Stomach smooth muscle (tissue), 2 donors: ENCODE data around the gene THRSP.
"Not testable (repeated sequence)": the region's sequence is repeated elsewhere in the genome, so short reads cannot be mapped to it uniquely, and the experiment has no call there.

Experiments used
- H3K27ac ChIP-seq: one replicate; pipeline ENCODE4 v1.7.0; 2013; ENCODE audit warnings: mild to moderate bottlenecking, low read length, inconsistent platforms
- H3K27me3 ChIP-seq, 2 donors: one replicate each; pipeline ENCODE4 v1.7.0; 2013; ENCODE audit warnings: low read length in 2 of 2; ENCODE audit not compliant: insufficient read depth in 2 of 2, control insufficient read depth in 1 of 2
- H3K36me3 ChIP-seq, 2 donors: one replicate each; pipeline ENCODE4 v1.7.0; 2013; ENCODE audit warnings: low read length in 2 of 2; ENCODE audit not compliant: control insufficient read depth in 2 of 2, insufficient read depth in 2 of 2
- H3K4me1 ChIP-seq: one replicate; pipeline ENCODE4 v1.7.0; 2013; ENCODE audit warnings: low read length; ENCODE audit not compliant: control insufficient read depth, insufficient read depth
- H3K4me3 ChIP-seq, 2 donors: one replicate each; pipeline ENCODE4 v1.7.0; 2013; ENCODE audit warnings: low read length in 2 of 2
- H3K9ac ChIP-seq, 2 donors: one replicate each; pipeline ENCODE4 v1.7.0; 2013; ENCODE audit warnings: low read length in 2 of 2, mild to moderate bottlenecking in 1 of 2
- H3K9me3 ChIP-seq, 2 donors: one replicate each; pipeline ENCODE4 v1.7.0; 2013; ENCODE audit warnings: low read length in 2 of 2; ENCODE audit not compliant: control insufficient read depth in 2 of 2
- donor health status: healthy.
- donor health status: Pancreatic carcinoma.

THRSP gene, protein sequence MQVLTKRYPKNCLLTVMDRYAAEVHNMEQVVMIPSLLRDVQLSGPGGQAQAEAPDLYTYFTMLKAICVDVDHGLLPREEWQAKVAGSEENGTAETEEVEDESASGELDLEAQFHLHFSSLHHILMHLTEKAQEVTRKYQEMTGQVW

GRCh38 chr11:78063440-78064181 is at the start of gene THRSP:
Gene THRSP, plus strand, starts transcription at chr11:78063861. Its CDS starts 21 bp downstream, at chr11:78063882.
- no peak within 1 kb of the TSS for H3K9ac ChIP-seq
- H3K36me3 ChIP-seq: peaks cover 2 to 5% of the 10 kb centered on the region in 2 donors
- no peaks in the 10 kb centered on the region for H3K27me3 ChIP-seq
- H3K27ac ChIP-seq: no peak within 1 kb of the TSS
- peaks cover 6% of the 10 kb centered on the region for H3K4me1 ChIP-seq
- no peak within 1 kb of the TSS for H3K4me3 ChIP-seq
- H3K9me3 ChIP-seq: no peaks in the 10 kb centered on the region

DNA sequence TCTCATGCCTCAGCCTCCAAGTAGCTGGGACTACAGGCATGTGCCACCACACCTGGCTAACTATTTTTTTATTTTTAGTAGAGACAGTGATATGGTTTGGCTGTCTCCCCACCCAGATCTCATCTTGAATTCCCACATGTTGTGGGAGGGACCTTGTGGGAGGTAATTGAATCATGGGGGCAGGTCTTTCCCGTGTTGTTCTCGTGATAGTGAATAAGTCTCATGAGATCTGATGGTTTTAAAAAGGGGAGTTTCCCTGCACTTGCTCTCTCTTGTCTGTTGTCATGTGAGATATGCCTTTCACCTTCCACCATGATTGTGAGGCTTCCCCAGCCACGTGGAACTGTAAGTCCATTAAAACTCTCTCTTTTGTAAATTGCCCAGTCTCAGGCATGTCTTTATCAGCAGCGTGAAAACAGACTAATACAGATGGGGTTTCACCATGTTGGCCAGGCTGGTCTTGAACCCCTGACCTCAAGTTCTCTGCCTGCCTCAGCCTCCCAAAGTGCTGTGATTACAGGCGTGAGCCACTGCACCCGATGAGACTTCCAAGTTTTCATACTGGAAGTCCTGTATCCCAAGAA is 48.6 kb upstream of the THRSP start:
- not testable (repeated sequence) for H3K27ac ChIP-seq, H3K9ac ChIP-seq, H3K4me1 ChIP-seq, H3K36me3 ChIP-seq, H3K9me3 ChIP-seq, H3K27me3 ChIP-seq, H3K4me3 ChIP-seq

- Histone ChIP-seq H3K36me3 (peaks cover 0 to 6% of the 10 kb centered on the region in 2 donors), H3K9ac (no peak overlapping the region), H3K27ac (no peak overlapping the region), H3K4me1 (no peaks in the 10 kb centered on the region), H3K9me3 (no peaks in the 10 kb centered on the region), H3K27me3 (no peaks in the 10 kb centered on the region), H3K4me3 (no peak overlapping the region)
Measured at GRCh38 chr11:78015878-78016277, 47.8 kb upstream of the THRSP start.

- Histone ChIP-seq H3K27me3 (no peaks in the 10 kb centered on the region), H3K9me3 (no peaks in the 10 kb centered on the region), H3K27ac (no peak overlapping the region), H3K9ac (no peak overlapping the region), H3K4me3 (no peak overlapping the region), H3K4me1 (peaks cover 10% of the 10 kb centered on the region), H3K36me3 (peaks cover 0 to 6% of the 10 kb centered on the region in 2 donors)
Measured at GRCh38 chr11:78019808-78020207, 43.9 kb upstream of the THRSP start.

- H3K4me3 ChIP-seq: no peak overlapping the region
- no peaks in the 10 kb centered on the region for H3K9me3 ChIP-seq
- no peaks in the 10 kb centered on the region for H3K27me3 ChIP-seq
- peaks cover 0 to 6% of the 10 kb centered on the region in 2 donors for H3K36me3 ChIP-seq
- no peak overlapping the region for H3K9ac ChIP-seq
- no peak overlapping the region for H3K27ac ChIP-seq
- peaks cover 10% of the 10 kb centered on the region for H3K4me1 ChIP-seq
Measured at GRCh38 chr11:78020246-78020645, 43.4 kb upstream of the THRSP start.

GRCh38 chr11:78021611-78022010 is 42.0 kb upstream of the THRSP start:
- Histone ChIP-seq H3K4me3 (no peak overlapping the region), H3K9ac (no peak overlapping the region), H3K4me1 (peaks cover 10% of the 10 kb centered on the region)

GRCh38 chr11:78022397-78023396 is 41.0 kb upstream of the THRSP start, which contains the start of gene KCTD14:
Gene KCTD14, minus strand, starts transcription at chr11:78023276. Its CDS starts 27 bp downstream, at chr11:78023249.
- H3K36me3 ChIP-seq: no peaks in the 10 kb centered on the region
- H3K27ac ChIP-seq: peak within 1 kb of the TSS; percentile 67
- peak within 1 kb of the TSS; percentile 73 to 79 for H3K4me3 ChIP-seq
- peak within 1 kb of the TSS; percentile 69 to 79 for H3K9ac ChIP-seq
- H3K9me3 ChIP-seq: no peaks in the 10 kb centered on the region
- no peaks in the 10 kb centered on the region for H3K27me3 ChIP-seq
- H3K4me1 ChIP-seq: peaks cover 10% of the 10 kb centered on the region

More at GRCh38 chr11:78021611-78022010, 42.0 kb upstream of the THRSP start:
- Histone ChIP-seq H3K36me3 (peaks cover 0 to 2% of the 10 kb centered on the region in 2 donors), H3K27me3 (no peaks in the 10 kb centered on the region), H3K9me3 (no peaks in the 10 kb centered on the region), H3K27ac (no peak overlapping the region)

DNA sequence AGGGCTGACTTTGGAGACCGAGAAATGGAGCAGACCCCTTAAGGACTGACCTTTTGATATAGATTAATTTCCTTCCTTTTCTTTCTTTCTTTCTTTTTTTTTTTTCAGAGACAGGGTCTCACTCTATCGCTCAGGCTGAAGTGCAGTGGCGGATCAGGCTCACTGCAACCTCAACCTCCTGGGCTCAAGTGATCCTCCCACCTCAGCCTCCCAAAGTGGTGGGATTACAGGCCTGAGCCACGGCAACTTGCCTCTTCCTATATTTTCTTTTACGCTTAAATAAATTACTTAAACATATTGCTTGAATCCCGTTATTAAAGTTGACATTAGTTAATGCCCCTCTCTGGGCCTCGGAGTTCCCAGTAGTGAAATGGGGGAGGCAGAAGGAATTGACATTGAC is 40.2 kb upstream of the THRSP start:
- H3K36me3 ChIP-seq: no peaks in the 10 kb centered on the region
- peaks cover 10% of the 10 kb centered on the region for H3K4me1 ChIP-seq
- H3K9ac ChIP-seq: peak overlapping the region; percentile 69 to 79
- peak overlapping the region; percentile 73 to 79 for H3K4me3 ChIP-seq
- peak overlapping the region; percentile 67 for H3K27ac ChIP-seq
- no peaks in the 10 kb centered on the region for H3K27me3 ChIP-seq
- no peaks in the 10 kb centered on the region for H3K9me3 ChIP-seq

DNA sequence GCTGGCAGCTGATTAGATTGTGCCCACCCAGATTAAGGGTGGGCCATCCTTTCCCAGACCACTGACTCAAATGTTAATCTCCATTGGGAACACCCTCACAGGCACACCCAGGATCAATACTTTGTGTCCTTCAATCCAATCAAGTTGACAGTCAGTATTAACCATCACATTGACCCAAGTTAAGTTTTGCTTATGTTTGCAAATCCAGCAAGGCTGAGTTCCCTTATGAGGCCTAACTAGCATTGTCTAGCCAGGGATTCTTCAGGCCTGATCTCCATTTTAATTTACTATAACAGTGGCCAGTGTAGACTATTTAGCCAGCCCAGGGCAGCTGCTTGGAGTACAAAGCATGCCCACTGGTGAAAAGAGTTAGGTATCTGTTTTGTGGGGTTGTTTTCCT is 38.3 kb upstream of the THRSP start:
- Histone ChIP-seq H3K9me3 (no peaks in the 10 kb centered on the region), H3K4me3 (no peak overlapping the region), H3K9ac (no peak overlapping the region), H3K36me3 (no peaks in the 10 kb centered on the region), H3K4me1 (peaks cover 13% of the 10 kb centered on the region), H3K27ac (no peak overlapping the region), H3K27me3 (no peaks in the 10 kb centered on the region)

GRCh38 chr11:78027759-78028158 is 35.9 kb upstream of the THRSP start:
- H3K9ac ChIP-seq: no peak overlapping the region

More at GRCh38 chr11:78027759-78028158, 35.9 kb upstream of the THRSP start:
- Histone ChIP-seq H3K36me3 (no peaks in the 10 kb centered on the region), H3K27ac (no peak overlapping the region), H3K4me3 (no peak overlapping the region), H3K4me1 (peaks cover 17% of the 10 kb centered on the region), H3K9me3 (no peaks in the 10 kb centered on the region), H3K27me3 (no peaks in the 10 kb centered on the region)
